Measurements from ENCODE around the gene CLIC5.
"Not testable (repeated sequence)": the region's sequence is repeated elsewhere in the genome, so short reads cannot be mapped to it uniquely, and the experiment has no call there.

The CLIC5 gene

GRCh38 chr6:45929421-45930361, 86.0 kb downstream of the CLIC5 start:
- DNase-seq (ENCODE audit: low read depth in 2 of 3, low spot score in 1 of 3) = no peak

GRCh38 chr6:45928721-45929305, 86.8 kb downstream of the CLIC5 start:
- no peak for DNase-seq (ENCODE audit: low read depth in 2 of 3, low spot score in 1 of 3)

DNA sequence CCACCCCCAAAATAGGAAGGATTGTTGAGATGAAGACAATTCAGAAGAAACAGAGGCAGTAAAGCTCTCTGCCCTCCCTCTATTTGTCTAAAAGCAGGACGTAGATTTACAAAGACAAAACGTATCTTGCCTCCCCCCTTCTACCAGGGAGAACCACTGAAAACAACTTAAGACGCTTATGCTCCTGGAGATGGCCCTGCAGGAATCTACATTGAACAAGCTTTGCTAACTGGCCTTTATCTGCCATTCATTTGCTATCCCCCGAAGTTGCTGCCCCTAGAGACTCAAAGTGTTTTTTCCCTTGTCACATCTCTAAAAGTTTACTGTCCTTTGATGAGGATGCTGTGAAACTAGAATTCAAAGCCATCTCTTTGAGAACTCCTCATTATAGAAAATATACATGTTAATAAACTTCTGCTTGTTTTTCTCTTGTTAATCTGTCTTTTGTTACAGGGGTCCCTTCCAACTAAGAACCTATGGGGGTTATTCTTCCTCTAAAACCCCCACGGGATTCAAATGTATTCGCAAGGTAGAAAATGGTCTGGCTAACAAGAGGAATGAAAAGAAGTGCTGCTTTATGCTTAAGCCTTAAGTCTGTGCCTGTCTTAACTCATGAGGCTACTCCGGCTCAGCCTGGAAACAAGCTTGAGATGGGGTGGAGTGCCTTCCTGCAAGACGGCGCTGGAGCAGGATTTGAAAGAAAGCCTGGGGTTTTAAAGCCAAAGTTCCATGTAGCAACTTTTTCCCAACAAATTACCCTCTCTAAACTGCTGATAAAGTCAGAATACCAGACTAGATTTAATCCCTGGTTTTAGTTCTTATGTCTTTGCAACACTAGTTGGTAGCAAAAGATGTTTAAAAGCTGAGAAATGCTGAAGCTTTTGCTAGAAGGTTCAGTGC, 88.0 kb downstream of the CLIC5 start:
- DNase-seq (ENCODE audit: low read depth in 2 of 3, low spot score in 1 of 3) = no peak

DNA sequence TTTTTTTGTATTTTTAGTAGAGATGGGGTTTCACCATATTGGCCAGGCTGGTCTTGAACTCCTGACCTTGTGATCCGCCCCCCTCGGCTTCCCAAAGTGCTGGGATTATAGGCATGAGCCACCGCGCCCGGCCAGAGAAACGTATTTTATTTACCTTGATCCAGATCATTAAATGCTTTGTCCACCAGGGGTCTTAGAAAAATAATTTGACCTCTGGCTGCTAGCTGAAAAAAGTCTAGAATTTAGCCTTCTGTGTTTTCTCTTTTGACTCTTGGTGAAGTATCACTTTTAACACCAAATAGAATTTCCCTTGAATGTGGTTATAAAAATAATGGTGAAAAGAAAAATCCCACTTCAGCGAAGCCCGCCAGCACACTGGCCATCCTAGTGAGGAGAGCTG, 89.2 kb downstream of the CLIC5 start:
- not testable (repeated sequence) for DNase-seq (ENCODE audit: low read depth in 2 of 3, low spot score in 1 of 3)

- no peak for DNase-seq (ENCODE audit: low read depth in 2 of 3, low spot score in 1 of 3)
These were observed 90.8 kb downstream of the CLIC5 start for GRCh38 chr6:45924763-45925342.

GRCh38 chr6:45923831-45924391, 91.7 kb downstream of the CLIC5 start:
- peak; percentile 52 to 65 (median 53) for DNase-seq (ENCODE audit: low read depth in 2 of 3, low spot score in 1 of 3)

DNA sequence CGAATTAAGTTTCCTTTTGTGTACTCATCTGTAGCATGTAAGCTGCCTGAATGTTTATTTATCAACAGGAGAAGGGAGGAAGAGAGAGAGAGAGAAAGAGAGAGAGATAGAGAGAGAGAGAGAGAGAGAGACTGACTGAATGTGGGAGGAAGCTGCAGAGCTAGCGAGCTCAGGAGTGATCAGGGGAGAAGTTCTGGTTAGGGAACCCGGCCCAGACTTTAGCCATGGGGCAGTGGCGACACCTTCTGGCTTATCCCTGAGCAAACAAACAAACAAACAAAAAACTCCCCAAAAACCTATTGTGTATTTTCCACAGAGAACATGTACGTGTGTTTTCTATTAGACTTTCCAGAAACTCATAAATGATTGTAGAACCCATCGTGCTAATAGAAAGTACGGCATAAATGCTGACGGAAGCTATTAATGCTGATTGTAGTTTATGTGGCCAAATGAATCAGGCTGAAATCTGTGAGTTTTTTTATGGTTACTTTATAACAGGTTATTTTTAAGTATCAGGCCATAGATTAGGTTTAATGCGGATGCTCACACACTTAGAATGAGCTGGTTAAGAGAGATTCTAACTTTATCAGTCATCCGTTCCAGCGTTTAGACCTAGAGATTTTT, 92.8 kb downstream of the CLIC5 start:
- DNase-seq (ENCODE audit: low read depth in 2 of 3, low spot score in 1 of 3) = peak; percentile 45 to 51 (median 48)

GRCh38 chr6:45921691-45922281, 93.9 kb downstream of the CLIC5 start:
- DNase-seq (ENCODE audit: low read depth in 2 of 3, low spot score in 1 of 3) = no peak

DNA sequence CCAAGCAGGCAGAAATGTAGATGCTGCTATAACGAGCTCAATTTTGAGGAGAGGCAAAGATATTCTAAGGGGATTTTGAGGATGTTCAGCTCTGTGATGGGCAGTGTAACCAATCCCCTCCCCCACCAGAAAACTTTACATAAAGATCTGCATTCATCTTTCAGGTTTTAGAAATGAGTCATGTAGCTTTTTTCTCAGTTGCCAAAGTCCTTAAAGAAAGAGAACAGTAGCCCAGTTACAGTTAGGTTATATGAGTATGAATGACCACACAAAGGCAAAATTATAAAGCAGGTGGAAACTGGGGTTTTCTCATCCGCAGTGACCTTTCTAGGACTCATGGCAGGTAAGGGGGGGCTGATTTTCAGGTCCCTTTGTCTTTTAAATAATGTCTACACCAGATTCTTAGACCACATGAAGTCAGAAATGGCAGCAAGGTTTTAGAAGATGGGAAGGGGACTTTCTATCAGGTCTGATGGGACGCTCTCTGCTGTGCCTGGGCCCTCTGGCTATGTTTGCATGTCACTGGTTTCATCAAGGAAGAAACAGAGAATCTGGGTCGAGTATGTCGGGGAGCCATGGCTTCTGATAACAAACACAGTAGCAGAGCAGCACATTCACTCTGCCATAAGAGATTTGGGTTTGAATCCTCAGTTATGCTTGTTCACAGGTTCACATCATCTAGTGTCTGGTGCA, 94.7 kb downstream of the CLIC5 start:
- DNase-seq (ENCODE audit: low read depth in 2 of 3, low spot score in 1 of 3) = no peak

DNA sequence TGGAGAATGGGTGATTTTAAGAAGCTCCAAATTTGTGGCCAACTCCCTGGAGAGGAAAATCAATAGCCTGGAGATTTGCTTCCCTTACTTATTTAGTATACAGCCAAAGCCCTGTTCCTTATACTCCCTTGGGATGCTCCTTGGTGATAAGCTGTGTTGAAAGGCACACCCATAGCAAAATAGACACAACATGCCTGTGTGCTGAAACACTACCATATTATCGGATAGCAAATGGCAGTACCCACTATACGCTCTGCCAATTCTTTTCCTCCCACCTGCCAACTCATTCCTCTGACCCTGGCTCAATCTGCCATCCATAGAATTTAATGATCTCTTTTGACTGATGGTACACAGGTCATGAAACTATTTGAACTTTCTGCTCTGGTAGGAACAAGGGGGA, 98.2 kb downstream of the CLIC5 start:
- DNase-seq (ENCODE audit: low read depth in 2 of 3, low spot score in 1 of 3) = no peak

GRCh38 chr6:45916692-45917091, 99.0 kb downstream of the CLIC5 start:
- no peak for DNase-seq (ENCODE audit: low read depth in 2 of 3, low spot score in 1 of 3)

DNA sequence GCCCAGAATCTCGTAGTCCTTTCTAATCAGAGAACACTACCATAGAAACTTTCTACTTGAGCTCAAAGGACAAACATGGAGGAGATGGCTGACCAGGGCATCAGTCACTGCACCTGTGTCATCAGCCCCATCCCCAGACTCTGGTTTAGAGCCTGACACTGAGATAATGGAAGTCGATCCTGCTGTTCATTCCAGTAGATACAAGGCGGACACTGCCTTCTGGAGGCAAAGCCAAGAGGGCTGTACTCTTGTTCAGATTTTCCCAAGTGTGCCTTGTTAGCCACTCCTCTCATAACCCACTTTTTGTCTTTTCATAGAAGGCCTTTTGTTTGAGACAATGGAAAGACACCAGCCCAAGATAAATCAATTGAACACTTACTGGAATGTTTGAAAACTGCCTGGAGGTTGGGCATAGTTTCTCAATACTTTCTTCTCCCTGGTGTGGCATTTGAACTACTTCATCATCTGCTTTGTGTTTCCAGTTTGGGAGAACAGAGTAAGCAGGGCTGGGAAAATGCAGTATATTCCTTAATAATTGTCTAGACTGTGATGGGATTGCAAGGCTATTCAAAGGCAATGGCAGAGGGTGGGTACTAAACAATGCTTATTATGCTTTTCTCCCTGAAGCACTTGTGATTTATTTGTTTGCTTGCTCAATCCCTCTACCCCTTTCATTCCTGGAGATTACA, 99.7 kb downstream of the CLIC5 start:
- no peak for DNase-seq (ENCODE audit: low read depth in 2 of 3, low spot score in 1 of 3)

GRCh38 chr6:45911691-45912090, 104.0 kb downstream of the CLIC5 start:
- DNase-seq (ENCODE audit: low read depth in 2 of 3, low spot score in 1 of 3) = no peak

- DNase-seq (ENCODE audit: low read depth in 2 of 3, low spot score in 1 of 3) = no peak
These were observed 111.7 kb downstream of the CLIC5 start for GRCh38 chr6:45903959-45904358.

GRCh38 chr6:45902984-45903383, 112.7 kb downstream of the CLIC5 start:
- DNase-seq (ENCODE audit: low read depth in 2 of 3, low spot score in 1 of 3) = no peak

DNA sequence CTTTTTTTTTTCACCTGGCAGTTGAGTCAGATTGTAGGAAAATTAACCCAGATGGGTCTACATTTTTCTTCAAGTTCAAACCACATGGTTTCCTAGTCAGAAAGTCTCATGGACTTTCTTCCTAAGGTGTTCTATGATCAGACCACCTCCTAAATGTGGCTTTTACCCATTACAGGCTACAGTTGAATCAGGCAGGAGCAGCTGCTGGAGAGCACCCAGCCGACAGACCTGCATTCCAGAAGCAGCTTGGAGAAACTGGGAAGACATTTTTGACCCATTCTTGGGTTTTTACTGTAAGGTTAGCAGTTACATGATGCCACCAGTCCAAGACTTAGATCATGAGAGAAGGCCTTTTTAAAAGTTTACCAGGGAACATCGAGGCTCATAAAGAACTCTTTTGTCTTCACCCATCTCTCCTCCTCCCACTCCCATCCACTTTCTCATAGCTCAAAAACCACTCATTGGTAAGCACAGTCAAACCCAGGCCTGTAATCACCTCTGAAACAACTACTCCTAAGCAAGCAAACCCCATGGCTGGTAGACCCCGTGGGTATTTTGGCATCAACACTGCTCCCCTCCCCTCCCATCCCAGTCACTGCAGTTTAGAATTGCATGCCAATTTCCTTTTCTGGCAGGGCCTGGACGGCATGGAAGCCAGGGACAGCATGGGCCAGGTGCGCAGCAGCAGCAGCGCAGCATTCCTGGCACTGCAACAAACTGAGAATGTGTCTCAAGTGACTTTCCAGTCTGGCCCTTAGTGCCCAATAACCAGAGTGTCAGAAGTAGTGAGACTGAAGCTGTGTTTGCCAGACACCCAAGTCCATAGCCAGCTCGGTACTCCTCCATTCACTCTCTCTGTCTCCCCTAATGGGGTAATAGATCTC, 113.7 kb downstream of the CLIC5 start:
- no peak for DNase-seq (ENCODE audit: low read depth in 2 of 3, low spot score in 1 of 3)

GRCh38 chr6:45900808-45901752, 114.6 kb downstream of the CLIC5 start:
- DNase-seq (ENCODE audit: low read depth in 2 of 3, low spot score in 1 of 3) = no peak

All from stimulated activated CD4-positive, alpha-beta T cell treated with anti-CD3 and anti-CD28 coated beads, Interleukin-12 subunit alpha, Interleukin-12 subunit beta, amount 100 ng/mL, for 48 hours (primary cell).